WERI-Rb-1 (cell line): ENCODE measurements around the gene PDE6G.
A peak's percentile ranks its signal among the peaks of the same experiment; 100 is the strongest.

Source experiments
- DNase-seq: peaks from one replicate; pipeline ENCODE4 v3.0.0-alpha.2; 2020
- H3K27ac ChIP-seq: fragments of 250-450 bp; sonication (Bioruptor Pico); 2 replicates; pipeline ENCODE4 v1.5.1; 2020; ENCODE audit warnings: mild to moderate bottlenecking, moderate library complexity
- H3K27me3 ChIP-seq: fragments of 250-450 bp; sonication (Bioruptor Pico); 2 replicates; pipeline ENCODE4 v1.5.1; 2021; ENCODE audit warnings: mild to moderate bottlenecking, low read depth, moderate library complexity; ENCODE audit not compliant: insufficient read depth, severe bottlenecking
- H3K36me3 ChIP-seq: fragments of 250-450 bp; sonication (Bioruptor Pico); 2 replicates; pipeline ENCODE4 v1.5.1; 2020; ENCODE audit warnings: mild to moderate bottlenecking, moderate library complexity
- H3K4me3 ChIP-seq: 2 replicates; pipeline ENCODE4 v1.5.1; 2011; ENCODE audit warnings: low read depth, mild to moderate bottlenecking, control low read depth, low read length
- H3K9me3 ChIP-seq: fragments of 250-450 bp; sonication (Bioruptor Pico); 2 replicates; pipeline ENCODE4 v1.5.1; 2021; ENCODE audit warnings: mild to moderate bottlenecking, moderate library complexity; ENCODE audit not compliant: severe bottlenecking
- CTCF ChIP-seq: IDR thresholded peaks from 2 replicates; pipeline ENCODE4 v1.5.1; 2011; ENCODE audit warnings: low read depth, mild to moderate bottlenecking, control low read depth, inconsistent platforms, low read length

Gene PDE6G

GRCh38 chr17:81612172-81612970 lies 44.0 kb downstream of the PDE6G start:
- H3K27me3 ChIP-seq: no peaks in the 10 kb centered on the region
- no peak for DNase-seq

GRCh38 chr17:81609541-81610311 lies 46.6 kb downstream of the PDE6G start:
- Histone ChIP-seq H3K4me3 (no peak overlapping the region), H3K36me3 (peaks cover 91% of the 10 kb centered on the region), H3K27me3 (no peaks in the 10 kb centered on the region), H3K9me3 (no peaks in the 10 kb centered on the region), H3K27ac (no peak overlapping the region)
- 0 out of 2 replicates have a peak, but pooled peaks have one; percentile 2 for TF ChIP-seq CTCF
- no peak for DNase-seq

More at GRCh38 chr17:81612172-81612970, 44.0 kb downstream of the PDE6G start:
- Histone ChIP-seq H3K9me3 (no peaks in the 10 kb centered on the region), H3K4me3 (no peak overlapping the region), H3K36me3 (peaks cover 91% of the 10 kb centered on the region), H3K27ac (no peak overlapping the region)
- no peak for TF ChIP-seq CTCF

GRCh38 chr17:81608605-81609004 lies 47.7 kb downstream of the PDE6G start:
- H3K4me3 ChIP-seq: no peak overlapping the region
- no peaks in the 10 kb centered on the region for H3K27me3 ChIP-seq
- no peak for TF ChIP-seq CTCF
- peaks cover 94% of the 10 kb centered on the region for H3K36me3 ChIP-seq
- no peak overlapping the region for H3K27ac ChIP-seq
- no peak for DNase-seq
- H3K9me3 ChIP-seq: no peaks in the 10 kb centered on the region

- H3K36me3 ChIP-seq: peaks cover 94% of the 10 kb centered on the region
- H3K27me3 ChIP-seq: no peaks in the 10 kb centered on the region
- DNase-seq: no peak
- no peaks in the 10 kb centered on the region for H3K9me3 ChIP-seq
- no peak overlapping the region for H3K4me3 ChIP-seq
- no peak for TF ChIP-seq CTCF
- no peak overlapping the region for H3K27ac ChIP-seq
Observed at GRCh38 chr17:81608082-81608481, 48.3 kb downstream of the PDE6G start.

GRCh38 chr17:81607431-81607830 lies 48.9 kb downstream of the PDE6G start:
- no peak for DNase-seq
- H3K9me3 ChIP-seq: no peaks in the 10 kb centered on the region
- no peak overlapping the region for H3K4me3 ChIP-seq
- H3K36me3 ChIP-seq: peaks cover 94% of the 10 kb centered on the region
- no peak for TF ChIP-seq CTCF
- H3K27ac ChIP-seq: no peak overlapping the region
- no peaks in the 10 kb centered on the region for H3K27me3 ChIP-seq
